ENCODE data around the gene GNB1L.

The GNB1L gene

DNA sequence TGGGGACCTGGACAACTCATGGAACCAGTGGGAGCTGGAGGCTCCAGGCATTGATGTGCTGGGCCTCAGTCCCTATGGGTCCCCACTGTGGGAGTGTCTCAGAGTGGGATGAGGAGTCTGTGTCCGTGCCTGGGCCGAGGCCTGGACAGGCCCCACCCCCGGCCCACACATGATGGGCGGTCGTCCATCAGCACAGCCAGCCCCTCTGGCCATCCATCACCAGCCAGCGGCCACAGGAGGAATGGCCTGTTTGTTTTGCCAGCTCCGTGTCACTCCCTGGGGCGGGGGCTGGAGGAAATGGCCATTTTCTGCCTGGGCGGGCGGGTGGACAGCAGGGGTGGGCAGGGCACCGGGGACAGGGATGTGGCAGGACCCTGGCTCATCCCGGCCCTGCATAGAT is 107.1 kb downstream of the GNB1L start:
- Histone ChIP-seq H2BK120ac (ENCODE audit: low read depth, low read length) (no peak overlapping the region), H3K79me1 (replicated peaks; ENCODE audit: low read length, poor library complexity, severe bottlenecking) (no peaks in the 10 kb centered on the region), H3K9me3 (ENCODE audit: control insufficient read depth, low read length) (no peaks in the 10 kb centered on the region), H2BK5ac (ENCODE audit: low read depth, low read length, poor library complexity, severe bottlenecking) (no peak overlapping the region), H3K14ac (ENCODE audit: low read length in 2 of 2) (no peak overlapping the region), H4K91ac (ENCODE audit: low read length) (no peak overlapping the region), H3K9ac (ENCODE audit: low read length) (no peak overlapping the region), H3K4ac (ENCODE audit: low read depth in 1 of 2, low read length in 2 of 2) (no peak overlapping the region), H2BK15ac (ENCODE audit: low read depth, poor library complexity, severe bottlenecking) (no peak overlapping the region), H3K27ac (ENCODE audit: low read length, poor library complexity, severe bottlenecking) (no peak overlapping the region), H3K18ac (ENCODE audit: low read depth in 1 of 2, low read length in 2 of 2) (no peak overlapping the region), H2AFZ (ENCODE audit: low read depth, low read length) (no peak overlapping the region), H3K4me3 (ENCODE audit: insufficient read depth in 1 of 2, low read depth in 1 of 2, low read length in 2 of 2) (no peak overlapping the region), H3K36me3 (ENCODE audit: control insufficient read depth in 1 of 2, insufficient read depth in 2 of 2, low read depth in 1 of 2, low read length in 2 of 2) (no peaks in the 10 kb centered on the region), H3K4me2 (ENCODE audit: low read length, poor library complexity, severe bottlenecking) (no peak overlapping the region), H4K8ac (ENCODE audit: low read length) (no peak overlapping the region), H3K4me1 (ENCODE audit: control insufficient read depth, insufficient read depth, low read depth, low read length) (peaks cover 13% of the 10 kb centered on the region), H3K27me3 (ENCODE audit: control insufficient read depth in 1 of 2, insufficient read depth in 1 of 2, low read length in 2 of 2) (peaks cover 25 to 48% of the 10 kb centered on the region in 2 experiments), H2BK12ac (ENCODE audit: low read length in 2 of 2) (no peak overlapping the region), H3K23ac (ENCODE audit: low read length in 2 of 2) (no peak overlapping the region), H2AK5ac (ENCODE audit: low read length, severe bottlenecking) (no peak overlapping the region)
- no peak for DNase-seq
- WGBS, result 80% methylated on average over 12 of the region's 12 CpGs

- Histone ChIP-seq H2AK5ac (ENCODE audit: low read length, severe bottlenecking) (no peak overlapping the region), H2BK15ac (ENCODE audit: low read depth, poor library complexity, severe bottlenecking) (no peak overlapping the region), H2BK12ac (ENCODE audit: low read length in 2 of 2) (no peak overlapping the region), H2BK5ac (ENCODE audit: low read depth, low read length, poor library complexity, severe bottlenecking) (no peak overlapping the region), H3K4me3 (ENCODE audit: insufficient read depth in 1 of 2, low read depth in 1 of 2, low read length in 2 of 2) (no peak overlapping the region), H3K36me3 (ENCODE audit: control insufficient read depth in 1 of 2, insufficient read depth in 2 of 2, low read depth in 1 of 2, low read length in 2 of 2) (no peaks in the 10 kb centered on the region), H3K4me2 (ENCODE audit: low read length, poor library complexity, severe bottlenecking) (no peak overlapping the region), H4K8ac (ENCODE audit: low read length) (no peak overlapping the region), H3K9me3 (ENCODE audit: control insufficient read depth, low read length) (no peaks in the 10 kb centered on the region), H4K91ac (ENCODE audit: low read length) (no peak overlapping the region), H3K23ac (ENCODE audit: low read length in 2 of 2) (no peak overlapping the region), H3K4me1 (ENCODE audit: control insufficient read depth, insufficient read depth, low read depth, low read length) (peaks cover 13% of the 10 kb centered on the region), H3K79me1 (replicated peaks; ENCODE audit: low read length, poor library complexity, severe bottlenecking) (no peaks in the 10 kb centered on the region), H3K27ac (ENCODE audit: low read length, poor library complexity, severe bottlenecking) (no peak overlapping the region), H3K14ac (ENCODE audit: low read length in 2 of 2) (no peak overlapping the region), H3K18ac (ENCODE audit: low read depth in 1 of 2, low read length in 2 of 2) (no peak overlapping the region), H3K9ac (ENCODE audit: low read length) (no peak overlapping the region), H2BK120ac (ENCODE audit: low read depth, low read length) (no peak overlapping the region), H3K27me3 (ENCODE audit: control insufficient read depth in 1 of 2, insufficient read depth in 1 of 2, low read length in 2 of 2) (peaks cover 22 to 40% of the 10 kb centered on the region in 2 experiments), H3K4ac (ENCODE audit: low read depth in 1 of 2, low read length in 2 of 2) (no peak overlapping the region), H2AFZ (ENCODE audit: low read depth, low read length) (no peak overlapping the region)
- 87% methylated on average over 13 of the region's 13 CpGs for WGBS
- DNase-seq, result no peak
Observed at GRCh38 chr22:19746726-19747125, 107.9 kb downstream of the GNB1L start.

GRCh38 chr22:19745155-19746101 is 109.2 kb downstream of the GNB1L start:
- peak overlapping the region in 1 of 2 experiments; percentile 18 for H3K18ac ChIP-seq (ENCODE audit: low read depth in 1 of 2, low read length in 2 of 2)
- WGBS, result 75% methylated on average over 24 of the region's 24 CpGs

DNA sequence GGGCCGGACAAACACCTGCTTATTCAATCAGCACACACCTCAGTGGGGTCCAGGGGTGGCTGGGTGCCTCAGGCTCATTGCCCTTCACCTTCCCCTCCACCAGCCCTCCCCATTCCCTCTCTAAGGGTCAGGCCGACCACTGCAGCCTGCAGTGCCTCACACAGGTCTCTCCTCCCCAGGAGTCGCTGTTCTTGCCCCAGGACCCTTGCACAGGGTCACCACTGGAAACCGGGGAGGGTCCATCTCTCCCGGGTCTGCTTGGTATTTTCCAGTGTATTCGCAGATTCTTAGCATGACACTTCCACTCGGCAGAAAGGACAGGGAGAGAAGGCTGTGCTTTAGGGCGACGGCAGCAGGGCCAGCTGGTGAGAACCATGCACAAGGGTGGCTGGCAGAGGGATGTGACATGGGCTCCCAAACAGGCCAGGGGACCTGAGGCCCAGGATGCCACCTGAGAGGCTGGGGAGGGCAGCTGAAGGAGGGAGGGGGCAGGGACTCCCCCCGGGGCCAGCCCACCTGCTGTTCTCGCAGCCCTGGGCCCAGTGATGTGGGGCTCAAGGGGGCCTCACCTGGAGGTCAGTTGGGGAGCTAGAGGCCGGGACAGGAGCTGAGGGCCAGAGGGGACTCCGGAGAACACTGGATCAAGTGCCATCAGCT is 110.2 kb downstream of the GNB1L start:
- Histone ChIP-seq H3K79me1 (replicated peaks; ENCODE audit: low read length, poor library complexity, severe bottlenecking) (no peaks in the 10 kb centered on the region), H2BK120ac (ENCODE audit: low read depth, low read length) (no peak overlapping the region), H2AFZ (ENCODE audit: low read depth, low read length) (no peak overlapping the region), H3K9me3 (ENCODE audit: control insufficient read depth, low read length) (no peaks in the 10 kb centered on the region), H2BK5ac (ENCODE audit: low read depth, low read length, poor library complexity, severe bottlenecking) (no peak overlapping the region), H3K4me3 (ENCODE audit: insufficient read depth in 1 of 2, low read depth in 1 of 2, low read length in 2 of 2) (no peak overlapping the region), H3K18ac (ENCODE audit: low read depth in 1 of 2, low read length in 2 of 2) (no peak overlapping the region), H3K4me2 (ENCODE audit: low read length, poor library complexity, severe bottlenecking) (no peak overlapping the region), H3K27me3 (ENCODE audit: control insufficient read depth in 1 of 2, insufficient read depth in 1 of 2, low read length in 2 of 2) (peaks cover 12 to 20% of the 10 kb centered on the region in 2 experiments), H2AK5ac (ENCODE audit: low read length, severe bottlenecking) (no peak overlapping the region), H3K4me1 (ENCODE audit: control insufficient read depth, insufficient read depth, low read depth, low read length) (peaks cover 6% of the 10 kb centered on the region), H2BK12ac (ENCODE audit: low read length in 2 of 2) (no peak overlapping the region), H3K36me3 (ENCODE audit: control insufficient read depth in 1 of 2, insufficient read depth in 2 of 2, low read depth in 1 of 2, low read length in 2 of 2) (no peaks in the 10 kb centered on the region), H4K8ac (ENCODE audit: low read length) (no peak overlapping the region), H3K9ac (ENCODE audit: low read length) (no peak overlapping the region), H3K4ac (ENCODE audit: low read depth in 1 of 2, low read length in 2 of 2) (no peak overlapping the region), H3K27ac (ENCODE audit: low read length, poor library complexity, severe bottlenecking) (no peak overlapping the region), H3K14ac (ENCODE audit: low read length in 2 of 2) (no peak overlapping the region), H3K23ac (ENCODE audit: low read length in 2 of 2) (no peak overlapping the region), H2BK15ac (ENCODE audit: low read depth, poor library complexity, severe bottlenecking) (peak overlapping the region; percentile 13), H4K91ac (ENCODE audit: low read length) (no peak overlapping the region)
- no peak for DNase-seq
- 86% methylated on average over 13 of the region's 13 CpGs for WGBS

More at GRCh38 chr22:19745155-19746101, 109.2 kb downstream of the GNB1L start:
- no peak overlapping the region for H2BK15ac ChIP-seq (ENCODE audit: low read depth, poor library complexity, severe bottlenecking)
- H3K14ac ChIP-seq (ENCODE audit: low read length in 2 of 2), result no peak overlapping the region
- no peak overlapping the region for H3K23ac ChIP-seq (ENCODE audit: low read length in 2 of 2)
- no peak overlapping the region for H2BK5ac ChIP-seq (ENCODE audit: low read depth, low read length, poor library complexity, severe bottlenecking)
- no peak overlapping the region for H4K91ac ChIP-seq (ENCODE audit: low read length)
- peaks cover 19 to 29% of the 10 kb centered on the region in 2 experiments for H3K27me3 ChIP-seq (ENCODE audit: control insufficient read depth in 1 of 2, insufficient read depth in 1 of 2, low read length in 2 of 2)
- H3K4me3 ChIP-seq (ENCODE audit: insufficient read depth in 1 of 2, low read depth in 1 of 2, low read length in 2 of 2), result no peak overlapping the region
- no peaks in the 10 kb centered on the region for H3K36me3 ChIP-seq (ENCODE audit: control insufficient read depth in 1 of 2, insufficient read depth in 2 of 2, low read depth in 1 of 2, low read length in 2 of 2)
- H2BK120ac ChIP-seq (ENCODE audit: low read depth, low read length), result no peak overlapping the region
- no peak overlapping the region for H2BK12ac ChIP-seq (ENCODE audit: low read length in 2 of 2)
- H2AFZ ChIP-seq (ENCODE audit: low read depth, low read length), result no peak overlapping the region
- H3K79me1 ChIP-seq (replicated peaks; ENCODE audit: low read length, poor library complexity, severe bottlenecking), result no peaks in the 10 kb centered on the region
- no peak overlapping the region for H3K4ac ChIP-seq (ENCODE audit: low read depth in 1 of 2, low read length in 2 of 2)
- no peak overlapping the region for H3K4me2 ChIP-seq (ENCODE audit: low read length, poor library complexity, severe bottlenecking)
- no peak overlapping the region for H4K8ac ChIP-seq (ENCODE audit: low read length)
- H3K9ac ChIP-seq (ENCODE audit: low read length), result no peak overlapping the region
- no peaks in the 10 kb centered on the region for H3K9me3 ChIP-seq (ENCODE audit: control insufficient read depth, low read length)
- peaks cover 6% of the 10 kb centered on the region for H3K4me1 ChIP-seq (ENCODE audit: control insufficient read depth, insufficient read depth, low read depth, low read length)
- no peak overlapping the region for H2AK5ac ChIP-seq (ENCODE audit: low read length, severe bottlenecking)
- H3K27ac ChIP-seq (ENCODE audit: low read length, poor library complexity, severe bottlenecking), result no peak overlapping the region
- DNase-seq, result no peak
